CD1c-positive myeloid dendritic cell (primary cell): Measurements from ENCODE around the gene OR2G2.

Experiments
- DNase-seq: peaks from one replicate; pipeline ENCODE4 v3.0.0-alpha.2; 2016; ENCODE audit errors: extremely low spot score

Gene OR2G2, protein sequence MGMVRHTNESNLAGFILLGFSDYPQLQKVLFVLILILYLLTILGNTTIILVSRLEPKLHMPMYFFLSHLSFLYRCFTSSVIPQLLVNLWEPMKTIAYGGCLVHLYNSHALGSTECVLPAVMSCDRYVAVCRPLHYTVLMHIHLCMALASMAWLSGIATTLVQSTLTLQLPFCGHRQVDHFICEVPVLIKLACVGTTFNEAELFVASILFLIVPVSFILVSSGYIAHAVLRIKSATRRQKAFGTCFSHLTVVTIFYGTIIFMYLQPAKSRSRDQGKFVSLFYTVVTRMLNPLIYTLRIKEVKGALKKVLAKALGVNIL

DNA sequence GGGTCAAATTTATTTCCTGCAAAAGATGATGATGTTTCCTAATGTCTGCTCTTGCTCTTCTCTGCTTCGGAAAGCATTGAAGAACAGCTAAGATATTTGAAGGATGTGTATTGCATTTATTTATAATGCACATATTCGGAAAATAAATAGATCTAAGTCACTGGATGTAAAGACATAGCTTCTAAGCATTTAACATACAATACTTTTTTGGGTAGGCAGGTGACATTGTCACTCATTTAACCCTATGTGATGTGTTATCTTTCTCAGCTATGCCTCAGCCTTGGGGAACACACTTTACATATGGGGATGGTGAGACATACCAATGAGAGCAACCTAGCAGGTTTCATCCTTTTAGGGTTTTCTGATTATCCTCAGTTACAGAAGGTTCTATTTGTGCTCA, at the start of gene OR2G2:
Gene OR2G2 (plus strand): TSS at position 301 of the 400 bp plus-strand sequence. CDS start 0 bp downstream, at position 301.
- no peak for DNase-seq

DNA sequence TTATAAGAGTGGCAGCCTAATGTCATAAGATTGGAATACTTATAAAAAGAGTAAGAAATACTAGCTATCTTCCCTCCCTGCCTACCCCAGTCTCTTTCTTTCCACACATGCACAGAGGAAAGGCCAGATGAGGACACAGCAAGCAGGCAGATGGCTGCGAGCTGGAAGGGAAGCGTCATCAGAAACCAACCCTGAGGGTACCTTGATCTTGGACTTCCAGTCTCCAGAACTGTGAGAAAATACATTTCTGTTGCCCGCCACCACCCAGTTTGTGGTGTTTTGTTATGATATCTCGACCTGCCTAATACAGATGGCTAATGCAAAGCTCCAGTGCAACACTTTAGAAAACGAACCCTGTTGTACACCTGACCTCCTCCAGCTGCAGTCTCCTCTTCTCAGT, 49.6 kb upstream of the OR2G2 start:
- no peak for DNase-seq

DNA sequence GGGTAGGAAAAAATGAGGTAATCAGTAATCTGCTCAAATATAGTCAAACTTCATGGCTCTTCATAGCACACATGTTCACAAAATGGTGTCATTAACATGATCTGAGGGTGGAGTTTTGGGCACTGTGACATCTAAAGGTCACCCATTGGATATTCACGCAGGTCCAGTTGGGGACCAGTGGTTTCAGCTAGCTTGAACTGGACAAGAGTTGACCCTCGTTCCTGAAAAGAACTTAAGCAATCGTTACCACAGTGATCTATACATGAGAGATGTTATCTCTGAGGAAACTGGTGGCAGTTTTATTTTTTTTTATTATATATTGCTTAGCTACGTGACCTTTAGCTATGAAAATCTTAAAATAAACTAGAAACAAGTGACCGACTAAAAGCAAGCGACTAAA, 48.9 kb upstream of the OR2G2 start:
- DNase-seq: no peak

DNA sequence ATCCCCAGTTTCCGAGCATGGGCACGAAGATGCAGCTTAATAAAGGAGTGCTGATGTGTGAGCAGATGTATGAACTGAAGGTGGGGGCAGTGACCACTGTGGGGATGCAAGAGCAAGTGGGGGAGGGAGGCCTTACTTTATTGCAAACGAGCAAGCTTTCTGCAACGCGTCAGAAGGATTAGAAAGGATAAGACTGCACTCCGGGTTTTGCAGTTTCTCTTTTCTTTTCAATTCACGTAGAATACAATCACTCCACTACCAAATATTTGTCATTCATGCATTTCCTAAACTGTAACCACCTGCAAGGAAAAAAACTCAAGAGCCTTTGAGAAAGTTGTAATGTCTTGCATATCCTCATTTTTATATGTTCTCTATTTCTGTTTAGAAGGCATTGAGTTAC, 47.6 kb upstream of the OR2G2 start:
- DNase-seq: no peak

DNA sequence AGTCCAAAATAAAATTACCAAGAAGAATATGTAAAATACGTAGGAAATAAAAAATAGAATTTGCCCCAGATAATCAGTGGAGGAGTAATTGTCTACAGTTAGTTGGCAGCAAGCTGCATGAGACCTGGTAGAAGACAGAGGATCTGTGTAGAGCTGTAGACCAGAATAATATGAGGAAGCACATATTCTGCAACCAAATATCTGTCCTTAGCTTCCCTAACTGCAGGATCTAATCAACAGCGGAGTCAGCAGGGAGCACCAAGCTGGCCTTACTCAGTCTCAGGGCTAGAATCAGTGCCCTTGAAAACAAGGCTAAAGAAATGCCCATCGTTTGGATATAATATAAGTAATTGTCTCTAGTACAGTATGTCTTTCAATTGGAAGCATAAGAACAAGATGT, 45.3 kb upstream of the OR2G2 start:
- no peak for DNase-seq

DNA sequence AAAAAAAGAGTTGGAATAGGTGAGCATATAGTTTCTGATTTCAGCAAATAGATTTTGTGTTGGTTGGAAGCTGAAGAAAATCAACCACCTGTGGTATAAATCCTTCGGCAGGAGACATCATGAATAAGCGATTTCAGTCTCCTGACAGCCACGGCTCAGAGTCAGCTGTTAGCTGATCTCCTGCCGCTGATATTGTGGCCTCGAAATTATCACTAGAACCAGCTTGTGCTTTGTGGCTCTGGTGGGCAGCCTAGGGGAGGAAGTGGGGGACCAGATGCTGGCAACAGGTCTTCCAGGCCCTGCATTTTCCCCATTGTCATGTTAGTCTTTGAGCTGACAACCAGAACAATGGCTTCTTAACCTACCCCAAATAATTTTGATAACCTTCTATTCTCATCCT, 40.1 kb upstream of the OR2G2 start:
- DNase-seq: no peak

DNA sequence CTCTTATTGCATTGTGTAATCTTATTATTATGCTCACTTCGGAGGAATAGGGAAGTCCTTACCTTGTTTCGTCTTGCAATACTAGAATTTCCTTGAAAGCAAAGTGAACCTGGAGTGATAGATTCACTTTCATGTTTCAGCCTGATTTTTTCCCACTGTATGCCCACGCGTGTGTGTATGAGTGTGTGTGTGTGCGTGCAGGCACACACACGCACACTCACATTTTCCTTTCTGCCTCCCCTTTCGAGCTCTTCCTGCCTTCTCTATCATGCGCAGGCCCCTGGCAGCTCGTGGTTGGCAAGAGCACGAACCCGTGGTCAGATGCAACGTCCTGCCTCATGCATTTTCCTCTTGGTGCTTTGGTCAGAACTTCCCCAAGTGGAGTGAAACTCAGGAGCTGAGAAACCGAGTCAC, 39.4 kb upstream of the OR2G2 start, which contains the start of gene GCSAML:
Gene GCSAML (plus strand): TSS at position 366 of the 414 bp plus-strand sequence. CDS start 58 bp downstream, outside the sequence.
- peak; percentile 33 for DNase-seq

DNA sequence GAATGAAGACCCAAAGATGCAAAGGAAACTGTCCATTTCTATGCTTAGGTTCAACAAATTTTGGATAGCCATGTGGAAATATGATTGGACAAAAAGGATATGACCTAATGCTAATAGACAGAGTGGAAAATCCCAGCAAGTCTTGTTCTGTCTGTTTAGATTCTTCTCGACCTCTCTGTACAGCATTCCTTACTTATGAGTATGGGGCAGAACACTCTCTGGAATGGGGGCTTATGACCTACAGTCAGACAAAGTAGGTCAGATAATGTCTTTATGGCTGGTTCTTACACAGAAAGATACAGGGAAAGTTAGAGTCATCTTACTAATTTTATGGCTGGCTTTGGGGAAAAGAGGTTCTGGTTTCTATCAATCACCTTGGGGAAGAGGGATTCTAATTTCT, 36.4 kb upstream of the OR2G2 start:
- DNase-seq: no peak

DNA sequence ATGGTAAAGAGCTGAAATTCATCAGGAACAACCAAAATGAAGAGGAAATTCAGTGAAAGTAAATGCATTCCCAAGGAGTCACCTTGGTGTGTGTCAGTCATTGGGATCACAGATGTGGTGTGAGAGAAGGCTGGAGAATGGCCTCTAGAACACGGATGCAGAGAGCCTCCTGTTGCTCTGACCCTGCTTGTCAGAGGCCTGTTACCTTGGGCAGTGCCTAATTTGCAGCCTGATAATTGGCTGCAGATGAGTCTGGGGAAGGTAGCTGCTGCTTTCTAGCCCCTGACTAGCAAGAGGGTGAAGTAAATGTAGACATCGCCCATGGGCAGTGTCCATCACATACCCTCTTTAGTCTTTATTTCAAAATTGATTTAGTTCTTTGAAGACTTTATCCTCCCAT, 35.9 kb upstream of the OR2G2 start:
- DNase-seq: no peak

DNA sequence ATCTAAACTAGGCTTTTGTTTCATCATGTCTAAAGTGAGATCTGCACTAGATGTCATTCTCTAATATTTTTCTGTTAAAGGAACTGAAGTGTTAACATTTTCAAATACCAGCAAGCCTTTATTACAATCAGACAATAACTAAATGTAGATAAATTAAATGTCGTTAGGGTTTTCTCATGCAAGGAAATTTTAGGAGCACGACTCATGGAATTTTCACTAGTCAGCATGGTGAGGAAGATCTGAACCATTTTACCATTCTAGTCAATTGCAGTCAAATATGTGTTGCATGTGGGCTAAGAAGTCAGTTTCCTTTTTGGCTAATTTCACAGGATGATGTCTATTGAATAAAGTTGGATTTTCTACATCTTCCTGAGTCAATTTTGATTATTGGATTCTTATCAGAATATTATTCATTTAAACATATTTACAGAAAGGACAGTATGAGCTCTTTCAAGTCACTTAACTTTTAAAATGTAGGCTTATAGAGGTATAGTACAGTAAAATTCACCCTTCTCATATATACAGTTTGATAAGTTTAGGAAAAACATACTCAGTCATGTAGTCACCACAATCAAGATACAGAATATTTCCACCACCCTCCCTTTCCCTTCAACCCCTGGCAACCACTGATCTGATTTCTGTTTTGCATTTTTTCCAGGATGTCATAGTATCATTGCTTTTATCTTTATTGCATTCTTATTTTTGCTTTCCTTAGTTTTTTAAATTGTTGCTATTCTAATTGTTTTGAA, 30.1 kb upstream of the OR2G2 start:
- no peak for DNase-seq

DNA sequence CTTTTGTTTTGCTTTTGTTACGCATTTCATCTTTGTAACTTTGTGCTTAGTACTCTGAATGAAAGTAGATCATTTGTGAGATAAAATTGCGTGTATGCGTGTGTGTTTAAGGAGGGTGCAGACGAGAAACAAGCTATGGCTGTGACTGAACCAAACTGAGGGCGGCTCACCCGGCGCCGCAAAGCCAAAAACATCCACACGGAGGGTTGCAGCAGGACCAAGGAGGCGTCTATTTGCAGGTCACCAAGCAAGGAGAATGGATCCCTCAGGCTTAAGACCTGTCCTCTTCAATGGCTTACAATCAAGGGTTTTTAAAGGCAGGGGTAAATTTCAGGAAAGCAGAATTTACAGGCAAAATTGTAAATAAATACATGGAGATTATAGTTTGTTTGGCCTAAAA, 26.4 kb upstream of the OR2G2 start:
- no peak for DNase-seq

DNA sequence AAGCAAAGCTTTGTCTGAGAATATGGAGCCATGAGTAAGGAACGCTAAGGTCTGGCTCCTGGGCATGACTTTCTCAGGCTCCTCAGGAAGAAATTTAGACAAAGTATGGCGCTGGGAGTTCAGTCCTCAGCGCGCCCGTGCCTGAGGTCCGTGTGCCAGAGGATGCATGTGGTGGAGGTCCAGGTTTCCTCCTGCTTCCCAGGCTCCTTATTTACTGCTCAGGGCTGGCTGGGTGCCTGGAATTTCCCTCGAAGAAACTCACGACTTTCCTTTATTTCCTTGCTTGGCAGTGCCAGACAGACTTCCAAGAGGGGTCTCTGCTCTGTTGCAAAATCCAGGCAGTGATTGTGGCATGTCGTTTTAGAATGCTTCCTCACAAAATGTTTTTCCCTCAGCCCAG, 26.0 kb upstream of the OR2G2 start:
- DNase-seq: no peak

DNA sequence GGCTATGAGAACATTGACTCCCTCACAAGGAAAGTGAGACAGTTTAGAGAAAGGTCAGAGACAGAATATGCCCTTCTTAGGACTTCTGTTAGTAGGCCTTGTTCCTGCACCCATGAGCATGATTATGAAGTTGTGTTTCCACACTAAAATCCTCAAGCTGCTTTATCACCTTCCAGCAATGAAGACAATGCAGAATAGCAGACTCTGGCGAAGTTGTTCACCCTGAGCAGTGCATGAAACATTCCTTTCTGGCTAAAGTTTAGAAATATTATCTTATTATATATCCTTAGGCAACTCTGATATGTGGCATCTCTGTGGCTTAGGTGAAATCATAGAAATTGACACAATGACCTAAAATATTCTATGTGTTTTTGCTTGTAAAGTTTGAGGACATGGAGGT, 13.9 kb upstream of the OR2G2 start:
- no peak for DNase-seq

DNA sequence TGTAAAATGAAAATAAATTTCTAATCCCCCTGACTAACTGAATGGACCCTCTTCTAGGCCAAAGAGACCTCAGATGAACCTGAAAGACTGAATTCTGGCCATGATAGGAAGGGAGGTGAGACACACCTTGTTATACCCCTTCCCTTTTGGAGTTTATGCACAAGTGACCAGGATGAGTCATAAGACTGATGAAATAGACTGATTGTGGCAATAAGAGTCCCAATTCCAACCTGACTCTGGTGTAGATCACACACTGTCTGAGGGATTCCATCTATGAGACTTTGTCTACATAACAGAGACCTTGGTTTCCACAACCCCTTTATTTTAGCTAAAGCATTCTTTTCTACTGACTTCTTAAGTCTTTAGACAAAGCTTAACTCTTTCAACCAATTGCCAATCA, 13.5 kb upstream of the OR2G2 start:
- DNase-seq: no peak

DNA sequence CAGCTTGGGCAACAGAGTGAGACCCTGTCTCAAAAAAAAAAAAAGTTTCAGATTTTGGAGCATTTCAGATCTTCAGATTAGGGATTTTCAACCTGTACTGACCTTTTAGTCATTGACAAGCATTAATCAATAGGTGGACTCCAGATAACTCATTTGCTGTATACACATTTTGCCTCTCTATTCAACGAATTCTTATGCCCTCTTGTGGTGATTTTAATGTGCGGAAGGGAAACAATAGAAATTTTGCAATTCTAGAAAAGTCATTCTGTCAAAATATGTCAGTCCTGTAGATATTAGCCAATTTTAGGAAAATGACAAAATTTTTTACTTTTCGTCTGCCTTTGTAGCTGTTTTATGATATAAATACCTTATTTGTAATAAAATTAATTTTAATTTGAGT, 11.6 kb upstream of the OR2G2 start:
- DNase-seq: peak; percentile 44

DNA sequence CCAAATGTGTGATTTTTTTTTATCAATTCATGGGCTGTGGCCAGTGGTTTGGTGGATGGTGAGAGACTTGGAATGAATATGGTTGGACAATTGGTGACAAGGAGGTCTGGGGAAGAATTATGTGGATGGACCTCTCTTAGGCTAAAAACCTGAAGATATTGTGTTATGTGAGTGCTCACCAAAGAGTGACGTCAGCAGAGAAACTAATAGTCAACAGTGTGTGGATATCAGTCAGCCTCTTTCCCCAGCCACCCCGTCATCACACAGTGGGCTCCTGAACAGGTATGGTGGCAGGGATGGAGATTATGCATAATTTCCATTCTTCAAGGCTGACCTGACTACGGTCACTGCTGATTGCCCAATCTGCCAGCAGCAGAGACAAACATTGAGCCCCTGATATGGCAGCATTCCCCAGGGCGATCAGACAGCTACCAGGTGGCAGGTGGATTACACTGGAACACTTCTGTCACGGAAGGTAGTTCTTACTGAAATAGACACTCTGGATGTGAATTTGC, 9.2 kb upstream of the OR2G2 start:
- DNase-seq: no peak

DNA sequence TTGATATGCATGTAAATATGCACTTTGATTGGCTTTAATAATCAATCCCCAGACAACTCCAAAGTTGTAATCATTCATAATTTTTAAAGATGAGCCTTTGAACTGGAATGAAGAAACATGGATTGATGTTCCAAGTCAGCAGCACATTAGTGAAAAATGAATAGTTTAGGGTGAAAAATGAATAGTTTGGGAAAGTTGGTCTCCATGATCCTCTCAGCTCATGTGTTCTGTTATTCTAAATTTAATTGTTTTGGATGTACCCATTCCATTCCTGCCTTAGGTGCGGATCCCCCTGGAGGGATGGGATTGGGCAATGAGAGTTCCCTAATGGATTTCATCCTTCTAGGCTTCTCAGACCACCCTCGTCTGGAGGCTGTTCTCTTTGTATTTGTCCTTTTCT, 17.1 kb downstream of the OR2G2 start, which contains the start of gene OR2G3:
Gene OR2G3 (plus strand): TSS at position 301 of the 400 bp plus-strand sequence. CDS start 0 bp downstream, at position 301.
- DNase-seq: no peak

DNA sequence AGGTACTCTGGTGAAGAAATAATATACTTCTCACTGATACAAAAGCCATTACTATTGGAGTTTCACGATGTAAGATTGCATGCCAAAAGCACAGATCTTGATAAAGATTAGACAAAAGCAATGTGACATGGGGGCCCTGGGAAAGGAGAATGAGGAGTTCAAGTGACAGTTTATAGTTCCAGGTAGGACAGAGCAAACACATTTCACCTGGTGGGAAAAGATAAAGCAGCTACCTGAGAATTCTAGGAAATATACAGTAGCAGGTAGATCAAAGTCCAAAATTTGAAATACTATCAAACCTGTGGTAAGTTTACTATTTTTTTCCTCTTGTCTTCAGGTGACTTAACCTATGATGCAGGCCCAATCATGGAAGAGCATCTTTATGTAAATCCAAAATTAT, 25.2 kb downstream of the OR2G2 start:
- DNase-seq: no peak

DNA sequence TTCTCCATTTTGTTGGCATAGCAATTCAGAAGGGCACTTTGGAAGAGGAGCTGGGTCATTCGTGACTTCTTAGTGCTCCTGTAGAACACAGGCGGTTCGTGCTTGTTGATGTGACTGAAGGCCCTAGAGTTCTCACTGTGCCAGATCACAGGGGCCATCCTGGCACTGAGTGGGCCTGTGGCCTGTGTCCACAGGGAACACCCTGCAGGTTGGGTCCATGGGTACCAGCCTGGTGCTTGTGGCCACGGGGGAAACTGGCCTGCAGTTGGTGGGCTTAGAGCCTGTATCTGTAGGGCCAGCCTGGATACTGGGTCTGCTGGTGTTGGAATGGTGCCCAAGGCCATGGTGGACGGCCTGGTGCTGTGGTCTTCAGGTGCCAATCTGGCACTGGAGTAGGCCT, 26.5 kb downstream of the OR2G2 start:
- DNase-seq: no peak

DNA sequence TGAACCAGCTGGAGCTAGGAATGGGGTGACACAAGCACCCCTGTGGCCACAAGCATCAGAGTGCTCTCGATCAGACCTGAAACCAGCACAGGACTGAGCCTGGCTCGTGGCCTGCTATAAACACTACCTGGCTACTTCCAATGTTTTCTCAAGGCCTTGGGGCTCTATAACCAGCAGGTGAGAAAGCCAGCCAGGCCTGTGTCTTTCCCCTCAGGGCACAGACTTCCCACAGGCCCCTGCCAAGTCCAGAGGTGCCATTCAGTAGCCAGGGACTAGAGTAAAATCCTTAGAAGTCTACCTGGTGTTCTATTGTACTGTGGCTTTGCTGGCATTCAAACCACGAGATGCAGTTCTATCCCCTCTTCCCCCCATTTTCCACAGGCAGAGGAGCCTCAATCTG, 39.8 kb downstream of the OR2G2 start:
- DNase-seq: no peak

DNA sequence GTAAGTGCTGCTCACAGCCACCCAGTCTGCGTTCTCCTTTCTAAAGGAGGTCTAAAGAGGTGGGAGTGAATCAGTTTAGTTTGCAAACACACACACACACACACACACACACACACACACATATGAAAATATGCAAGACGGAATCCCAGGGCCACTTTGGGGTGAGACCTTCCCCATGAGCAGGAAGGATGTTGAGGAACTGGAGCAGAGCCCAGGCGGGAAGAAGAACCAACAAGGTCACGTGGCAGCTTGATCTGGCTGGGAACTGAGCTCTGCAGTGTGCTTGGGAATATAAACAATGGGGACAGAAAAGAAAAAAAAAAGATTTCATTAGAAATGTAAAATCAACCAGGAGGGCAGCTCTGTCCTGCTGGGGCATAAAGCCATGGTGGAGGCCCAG, 49.9 kb downstream of the OR2G2 start:
- no peak for DNase-seq

DNA sequence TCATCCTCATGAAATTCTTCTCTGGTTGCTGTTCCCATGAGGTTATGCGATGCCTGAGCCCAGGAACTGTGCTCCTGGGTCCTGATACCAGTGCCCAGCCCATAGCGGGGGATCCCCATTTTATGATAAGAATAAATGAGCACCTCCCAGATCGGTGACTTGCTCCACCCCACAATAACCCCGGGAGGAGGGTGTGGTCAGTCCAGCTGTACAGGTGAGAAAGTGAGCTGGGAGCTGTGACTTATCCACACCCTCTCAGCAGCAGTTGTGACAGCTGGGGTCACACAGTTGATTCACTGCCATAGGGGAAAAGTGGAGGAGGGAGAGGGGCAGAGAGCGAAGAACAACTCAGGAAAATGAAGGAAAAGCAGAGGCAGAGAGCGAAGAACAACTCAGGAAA, 50.6 kb downstream of the OR2G2 start:
- no peak for DNase-seq
